Fibroblast of skin of back (primary cell): ENCODE results near the gene NSUN7.

ENCODE experiments used
- DNase-seq: peaks from one replicate; pipeline ENCODE4 v3.0.0-alpha.2; 2013

NSUN7 gene

DNA sequence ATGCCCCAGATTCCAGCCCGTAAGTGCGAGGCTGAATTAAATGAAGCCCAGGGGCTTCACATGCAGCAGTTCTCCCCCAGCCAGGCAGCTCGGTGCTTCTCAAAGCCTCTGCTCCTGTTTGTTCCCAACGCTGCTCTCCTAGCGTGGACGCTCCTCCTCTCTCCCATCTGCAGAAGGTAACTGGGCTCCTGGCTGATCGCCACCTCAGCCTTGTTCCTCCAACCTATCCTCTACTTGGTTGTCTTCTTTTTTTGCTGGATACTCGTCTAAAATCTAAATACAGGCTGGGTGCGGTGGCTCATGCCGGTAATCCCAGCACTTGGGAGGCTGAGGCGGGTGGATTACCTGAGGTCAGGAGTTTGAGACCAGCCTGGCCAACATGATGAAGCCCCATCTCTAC, 70.3 kb downstream of the NSUN7 start:
- DNase-seq, result no peak

DNA sequence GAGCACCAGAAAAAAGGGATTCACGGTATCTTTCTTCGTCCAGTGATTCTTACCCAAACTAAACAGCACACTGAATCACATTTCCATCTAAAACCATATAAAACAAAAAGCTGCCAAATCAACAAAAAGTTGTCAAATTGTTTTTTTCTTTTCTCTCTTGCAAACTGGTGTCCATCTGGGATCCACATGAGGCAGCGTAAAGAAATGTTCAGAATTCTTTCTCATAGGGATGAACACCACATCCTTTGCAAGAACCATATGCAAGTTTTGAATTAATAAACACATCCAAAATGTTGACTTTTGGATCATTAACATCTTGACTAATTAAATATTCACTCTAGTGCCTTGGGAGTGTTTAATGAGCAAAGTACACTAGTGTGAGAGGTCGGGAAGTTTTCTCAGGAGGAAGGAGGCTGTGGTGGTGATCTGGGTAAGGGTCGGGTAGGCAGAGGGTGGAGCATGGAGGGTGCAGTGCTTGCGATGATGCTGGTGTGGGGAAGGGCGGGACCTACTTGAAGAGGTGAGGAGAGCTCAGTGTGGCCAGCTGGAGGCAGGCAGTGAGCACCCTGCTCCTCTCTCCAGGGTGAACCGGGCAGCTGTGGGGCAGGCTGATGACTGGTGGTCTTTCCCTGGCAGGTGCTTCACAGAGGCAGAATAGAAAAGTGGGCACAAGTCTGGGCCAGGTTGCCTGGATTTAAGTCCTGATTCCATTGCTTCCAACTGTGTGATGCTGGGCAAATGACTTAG, 72.8 kb downstream of the NSUN7 start:
- DNase-seq, result no peak

DNA sequence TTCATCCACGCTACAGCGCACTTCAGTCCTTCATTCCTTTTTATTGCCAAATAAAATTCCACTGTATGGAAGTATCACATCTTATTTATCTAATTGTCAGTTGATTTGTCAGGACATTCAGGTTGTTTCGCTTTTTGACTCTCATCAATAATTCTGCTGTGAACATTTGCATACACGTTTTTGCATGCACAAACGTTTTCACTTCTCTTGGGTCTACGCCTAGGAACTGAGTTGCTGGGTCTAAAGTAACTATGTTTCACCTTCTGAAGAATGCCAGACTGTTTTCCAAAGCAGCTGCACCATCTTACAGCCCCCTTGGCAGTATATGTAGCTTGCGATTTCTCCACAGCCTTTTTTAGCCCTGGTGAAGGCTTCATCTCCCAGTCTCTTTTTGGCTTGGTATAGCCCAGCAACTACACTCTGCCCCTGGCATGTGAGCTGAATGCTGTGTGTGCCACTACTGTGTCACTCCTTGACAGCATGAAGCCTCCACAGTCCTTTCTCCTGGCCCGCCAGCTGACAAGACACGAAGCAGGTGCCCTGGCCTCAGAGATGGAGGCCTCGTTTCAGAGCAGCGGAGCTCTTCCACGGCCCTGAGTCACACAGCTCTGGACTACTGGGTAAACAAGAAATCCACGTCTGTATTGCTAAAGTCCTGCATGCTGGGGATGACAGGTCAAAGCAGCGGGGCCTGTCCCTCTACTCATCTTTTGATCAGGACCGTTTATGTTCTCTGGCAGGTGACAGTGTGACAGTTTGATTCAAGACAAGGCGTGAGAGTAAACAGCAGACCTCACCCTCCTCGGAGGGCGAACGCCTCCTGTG, 75.5 kb downstream of the NSUN7 start:
- DNase-seq, result no peak

DNA sequence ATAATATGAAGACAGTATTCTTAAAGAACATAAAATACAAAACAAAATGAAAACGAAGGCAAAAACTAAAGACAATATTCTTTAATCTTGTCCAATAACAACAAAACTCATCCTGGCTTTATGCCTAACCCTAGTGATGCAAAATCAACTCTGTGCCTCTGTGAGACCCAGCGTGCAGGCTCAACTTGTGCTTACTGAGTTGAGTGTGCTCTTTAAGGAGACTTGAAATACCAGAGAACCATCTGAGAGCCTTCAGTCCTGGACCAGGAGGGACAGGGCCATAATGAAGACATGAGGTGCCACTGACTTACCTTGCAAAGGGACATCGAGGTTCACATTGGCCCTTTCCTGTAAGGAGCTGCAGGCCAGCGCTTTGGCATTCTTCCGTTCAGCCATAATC, 77.1 kb downstream of the NSUN7 start:
- no peak for DNase-seq

DNA sequence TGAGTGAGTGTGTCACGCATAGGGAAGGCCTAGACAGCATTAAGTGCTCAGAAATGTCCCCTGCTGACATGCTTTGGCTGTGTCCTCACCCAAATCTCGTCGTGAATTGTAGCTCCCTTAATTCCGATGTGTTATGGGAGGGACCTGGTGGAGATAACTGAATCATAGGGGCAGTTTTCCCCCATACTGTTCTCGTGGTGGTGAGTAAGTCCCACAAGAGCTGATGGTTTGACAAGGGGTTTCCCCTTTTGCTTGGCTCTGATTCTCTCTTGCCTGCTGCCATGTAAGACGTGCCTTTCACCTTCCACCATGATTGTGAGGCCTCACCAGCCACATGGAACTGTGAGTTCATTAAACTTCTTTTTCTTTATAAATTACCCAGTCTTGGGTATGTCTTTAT, 78.0 kb downstream of the NSUN7 start:
- DNase-seq, result no peak

DNA sequence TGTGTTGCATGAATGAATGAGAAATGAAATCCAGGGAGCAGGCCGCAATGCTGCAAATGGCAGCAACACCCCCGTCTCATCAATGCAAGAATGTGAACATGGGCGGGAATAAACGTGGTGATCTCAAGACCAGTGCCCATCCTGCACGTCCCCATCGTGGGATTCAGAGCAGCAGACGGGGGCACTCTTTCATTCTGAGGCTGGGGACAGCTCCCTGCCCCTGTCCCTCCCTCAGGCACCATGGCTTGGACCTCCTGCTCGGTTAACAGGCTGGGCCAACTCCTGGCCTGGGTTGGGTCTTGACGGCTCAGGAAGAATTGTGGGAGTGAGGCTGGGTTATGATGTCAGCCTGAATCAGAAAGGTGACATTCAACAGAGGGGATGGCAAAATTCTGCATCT, 78.9 kb downstream of the NSUN7 start:
- DNase-seq, result no peak

DNA sequence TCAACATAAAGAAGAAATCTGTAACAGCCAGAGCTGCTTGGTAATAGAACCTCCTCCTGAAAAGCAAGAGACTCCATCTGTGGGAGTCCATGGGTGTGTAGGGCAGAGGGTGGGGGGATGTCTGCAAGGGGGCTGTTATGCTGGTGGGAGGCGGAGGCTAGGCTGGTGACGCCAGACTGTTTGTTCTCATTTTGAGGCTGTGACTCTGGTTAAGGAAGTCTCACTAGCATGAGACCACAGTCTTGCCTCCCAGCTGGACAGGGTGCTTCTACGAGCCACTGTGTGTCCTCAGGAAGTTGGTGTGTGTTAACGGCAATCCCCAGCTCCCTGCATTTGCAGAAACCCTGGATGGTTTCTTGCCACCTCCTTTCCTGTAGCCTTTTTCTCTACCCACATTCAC, 79.8 kb downstream of the NSUN7 start:
- no peak for DNase-seq

DNA sequence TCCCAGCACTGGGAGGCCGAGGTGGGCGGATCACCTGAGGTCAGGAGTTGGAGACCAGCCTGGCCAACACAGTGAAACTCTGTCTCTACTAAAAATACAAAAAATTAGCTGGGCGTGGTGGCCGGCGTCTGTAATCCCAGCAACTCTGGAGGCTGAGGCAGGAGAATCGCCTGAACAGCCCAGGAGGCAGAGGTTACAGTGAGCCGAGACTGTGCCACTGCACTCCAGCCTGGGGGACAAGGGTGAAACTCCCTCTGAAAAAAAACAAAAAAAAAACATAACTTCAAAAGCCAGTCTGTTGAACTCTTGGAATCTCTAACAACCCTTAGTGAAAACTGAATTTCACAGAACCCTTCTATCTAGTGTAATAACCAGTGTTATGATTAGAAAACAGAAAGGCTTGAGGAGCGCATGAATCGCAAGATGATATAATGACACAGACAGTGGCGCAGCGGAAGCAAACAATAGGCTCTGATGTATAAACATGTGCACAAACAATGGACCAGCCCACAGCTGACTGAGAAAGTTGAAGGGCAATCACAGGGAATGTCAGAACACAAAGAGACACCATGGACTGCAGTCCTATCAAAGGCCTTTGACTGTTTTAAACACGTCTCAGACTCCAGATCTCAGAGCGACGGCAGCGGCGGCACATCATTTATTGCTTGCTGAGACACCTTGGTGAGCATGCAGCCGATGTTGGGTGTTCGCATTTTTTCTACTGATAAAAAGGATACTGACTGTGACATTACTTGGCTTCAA, 81.6 kb downstream of the NSUN7 start:
- no peak for DNase-seq

DNA sequence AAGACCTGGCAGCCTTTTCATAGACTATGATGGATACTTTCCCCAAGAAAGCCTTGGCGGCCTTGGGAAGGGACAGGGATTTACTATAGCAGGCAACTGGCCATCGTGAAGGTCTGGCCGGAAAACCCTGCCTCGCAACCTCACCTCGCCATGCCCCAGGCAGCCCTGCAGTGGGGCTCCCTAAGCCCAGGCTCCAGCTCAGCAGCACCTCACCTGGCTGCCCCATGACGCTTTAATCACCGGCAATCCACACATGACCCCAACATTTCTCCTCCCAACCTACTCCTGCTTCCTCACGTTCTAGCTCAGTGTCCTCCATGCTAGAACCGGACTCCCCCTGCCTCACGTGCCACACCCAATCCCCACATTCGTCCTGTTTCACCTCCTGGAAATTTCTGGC, 82.4 kb downstream of the NSUN7 start:
- no peak for DNase-seq

DNA sequence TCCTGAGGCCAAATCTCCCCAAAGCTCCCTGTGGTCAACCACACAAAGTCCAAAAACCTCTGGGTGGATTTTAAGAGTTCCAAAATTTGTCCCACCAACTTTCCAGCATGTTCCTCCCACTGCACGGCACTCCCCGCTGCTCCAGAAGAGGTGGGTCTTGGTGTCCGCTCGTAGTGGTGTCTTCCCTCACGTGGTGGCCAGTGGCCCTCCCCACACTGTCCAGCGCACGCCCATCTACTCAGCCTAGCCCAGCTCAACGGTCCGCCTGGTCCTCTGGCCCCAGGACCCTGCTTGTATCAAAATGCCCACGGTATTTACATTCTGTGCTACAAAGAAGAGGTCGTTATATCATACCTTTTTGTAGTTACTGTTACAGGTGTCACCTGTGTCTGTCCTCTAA, 83.5 kb downstream of the NSUN7 start:
- no peak for DNase-seq

DNA sequence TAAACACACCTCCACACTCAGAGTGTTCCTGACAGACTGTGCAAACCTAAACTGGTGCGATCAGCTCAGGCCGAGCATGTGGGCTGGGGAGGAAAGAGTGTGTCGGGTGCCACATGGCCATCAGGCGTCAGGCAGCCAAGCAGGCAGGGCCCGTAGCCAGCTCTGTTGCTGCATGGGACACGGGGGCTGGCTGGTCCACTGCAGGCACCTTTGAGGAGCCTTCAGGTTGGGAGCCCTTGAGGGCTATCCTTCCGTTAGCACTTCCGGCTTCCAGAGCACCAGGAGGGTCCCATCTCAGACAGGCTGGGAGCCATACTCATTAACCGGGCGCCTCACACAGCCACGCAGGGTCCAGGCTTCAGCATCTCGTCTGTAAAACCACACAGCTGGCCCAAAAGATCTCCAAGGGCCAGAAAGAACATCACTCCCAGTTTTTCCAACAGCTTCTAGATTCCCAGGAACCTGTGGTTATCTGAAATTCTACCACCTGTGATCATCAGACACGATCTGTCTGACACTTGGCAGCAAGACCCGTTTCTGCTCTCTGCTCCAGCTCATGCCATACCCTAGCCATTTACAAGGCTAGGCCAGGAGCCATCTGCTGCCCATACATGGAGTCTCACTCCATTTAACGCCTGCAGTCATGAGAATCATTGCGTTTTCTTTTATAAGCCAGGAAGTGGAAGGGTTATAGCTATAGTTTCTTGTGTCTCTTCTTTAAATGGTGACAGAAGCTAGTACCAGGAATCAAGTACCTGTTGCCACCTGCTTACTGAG, 87.5 kb downstream of the NSUN7 start:
- DNase-seq, result no peak

DNA sequence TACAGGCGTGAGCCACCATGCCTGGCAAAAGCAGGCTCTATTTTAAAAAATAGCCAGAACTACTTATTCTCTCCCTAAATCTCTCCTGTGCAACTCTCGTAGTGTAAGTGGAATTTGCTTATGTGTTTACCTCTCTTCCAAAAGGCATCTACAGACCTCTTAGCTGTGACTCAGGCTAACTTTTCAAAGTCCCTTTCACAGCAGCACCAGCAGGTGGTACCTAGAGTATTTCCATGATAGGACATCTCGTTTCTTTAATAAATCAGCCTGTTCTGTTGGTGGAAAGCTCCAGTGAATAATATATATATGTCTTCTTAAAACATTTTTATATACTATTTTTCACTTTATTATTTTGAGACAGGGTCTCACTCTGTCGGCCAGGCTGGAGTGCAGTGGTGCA, 89.0 kb downstream of the NSUN7 start:
- DNase-seq, result no peak

DNA sequence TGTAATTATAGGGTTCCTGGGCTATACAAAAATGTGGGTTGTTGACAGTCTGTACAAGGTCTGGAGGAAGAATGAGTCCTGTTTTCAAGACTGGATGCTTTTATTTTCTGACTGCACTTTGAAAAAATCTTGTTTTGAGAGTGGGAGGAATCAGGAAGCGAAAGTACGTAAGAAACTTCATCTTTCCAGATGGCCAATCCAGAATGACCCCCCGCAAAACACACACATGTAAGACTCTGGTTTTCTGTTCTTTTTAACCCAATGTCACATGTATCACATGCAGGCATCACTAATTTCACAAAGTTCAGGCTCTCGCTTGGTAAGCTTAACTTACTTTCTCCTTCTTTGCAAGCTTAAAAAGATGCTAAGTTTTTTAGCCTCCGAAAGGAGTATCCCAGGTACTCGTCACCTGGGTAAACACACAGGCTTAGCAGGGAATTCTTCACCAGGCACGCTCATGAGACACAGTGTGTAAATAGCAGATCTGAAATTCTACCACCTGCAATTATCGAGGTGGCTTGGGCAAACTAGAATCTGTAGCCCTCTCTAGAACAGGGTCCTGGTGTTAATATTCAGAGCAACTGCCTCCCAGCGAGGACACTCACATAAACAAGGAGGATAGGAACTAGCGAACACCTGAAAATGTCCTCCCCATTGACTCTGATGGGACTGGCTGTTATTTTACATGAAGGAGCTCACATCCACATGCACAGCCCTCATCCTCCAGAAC, 90.7 kb downstream of the NSUN7 start:
- DNase-seq, result no peak

DNA sequence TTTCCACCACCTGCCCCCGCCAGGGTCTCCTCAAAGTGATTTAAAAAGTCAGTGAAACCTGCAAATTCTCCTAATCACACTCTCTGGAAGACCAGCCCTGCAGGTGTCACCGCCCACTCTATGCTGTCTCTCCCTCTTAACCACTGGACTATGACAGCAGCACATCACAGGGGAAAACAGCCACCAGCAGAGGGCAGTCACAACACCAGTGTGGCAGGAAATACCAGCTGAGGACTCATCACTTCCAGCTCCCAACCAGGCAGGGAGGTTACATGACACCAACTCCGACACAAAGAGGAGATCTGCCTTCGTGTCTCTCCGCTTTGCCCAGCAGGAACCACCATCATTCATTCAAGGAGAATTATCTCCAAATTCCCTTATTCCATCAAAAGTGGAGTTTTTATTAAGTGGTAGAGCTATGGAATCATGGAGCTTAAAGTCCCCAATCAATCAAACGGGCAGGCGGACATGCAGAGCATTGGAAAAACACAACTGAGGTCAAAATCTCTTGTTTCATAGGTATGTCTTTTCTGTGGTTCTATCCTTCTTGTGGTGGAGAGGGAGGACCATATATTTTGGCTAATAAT, 91.3 kb downstream of the NSUN7 start:
- DNase-seq, result peak; percentile 89

DNA sequence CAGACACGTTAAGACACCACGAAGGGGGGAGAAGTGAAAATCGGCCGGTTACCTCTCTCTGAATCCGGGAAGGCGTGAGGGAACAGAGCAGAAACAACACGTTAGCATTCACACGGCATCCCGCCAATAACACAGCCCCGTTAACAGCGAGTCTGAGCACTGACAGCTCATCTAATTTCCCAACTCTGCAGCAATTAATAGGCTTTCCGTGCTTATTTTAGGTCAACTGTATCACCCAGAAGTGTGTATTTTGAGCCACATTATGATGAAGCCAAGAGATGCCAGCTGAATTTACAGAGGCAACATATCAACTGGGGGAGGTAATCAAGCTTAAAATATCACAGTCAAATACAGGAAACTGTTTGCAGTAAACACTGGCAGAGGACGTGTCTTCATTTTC, 92.6 kb downstream of the NSUN7 start:
- DNase-seq, result no peak

DNA sequence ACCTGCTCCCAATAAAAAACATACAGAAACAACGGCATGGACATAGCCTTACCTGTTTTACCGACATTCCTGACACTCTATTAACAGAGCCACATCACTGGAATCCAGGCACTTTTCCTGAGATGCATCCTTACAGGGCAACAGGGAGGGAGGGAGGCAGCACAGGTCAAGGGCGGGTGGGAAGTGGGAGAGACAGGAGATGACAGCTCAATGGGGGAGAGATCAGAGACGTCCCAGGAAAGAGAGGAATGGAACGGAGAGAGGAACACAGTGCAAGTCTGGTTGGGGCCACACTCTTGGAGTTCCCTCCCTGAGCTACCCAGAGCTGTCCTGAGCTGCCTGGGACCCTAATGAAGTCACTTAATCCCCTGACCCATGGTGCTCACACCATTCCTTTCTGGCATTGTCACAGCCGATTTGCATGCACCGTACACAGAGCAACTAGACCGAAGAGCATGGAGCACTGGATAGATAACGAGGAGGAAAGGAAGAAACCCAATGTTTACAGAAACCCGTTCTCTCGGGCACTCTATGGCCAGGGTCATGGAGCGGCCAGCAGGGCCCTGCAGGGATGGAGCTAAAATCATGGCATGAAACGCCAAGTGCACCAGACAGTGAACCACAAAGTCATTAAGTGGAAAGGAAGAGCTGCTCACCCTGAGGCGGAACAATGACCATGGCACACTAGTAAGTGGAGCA, 93.1 kb downstream of the NSUN7 start:
- no peak for DNase-seq

DNA sequence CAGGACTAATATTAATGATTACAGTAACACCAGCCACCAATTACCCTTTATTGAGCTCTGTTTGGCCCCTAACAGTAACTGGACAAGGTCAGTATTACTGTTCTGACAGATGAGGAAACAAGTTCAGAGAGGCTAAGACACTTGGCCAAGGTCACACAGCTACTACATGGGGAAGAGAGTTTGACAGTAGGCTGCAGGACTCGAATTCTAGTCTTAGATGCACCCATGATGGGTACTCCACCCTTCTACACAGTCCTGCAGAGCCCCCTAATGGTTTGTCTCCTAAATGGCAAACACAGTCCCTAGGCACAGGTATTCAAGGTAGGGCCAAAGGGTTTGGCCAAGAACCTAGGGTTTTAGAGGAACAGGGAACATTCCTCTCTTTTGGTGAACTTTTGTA, 93.9 kb downstream of the NSUN7 start:
- DNase-seq, result no peak

DNA sequence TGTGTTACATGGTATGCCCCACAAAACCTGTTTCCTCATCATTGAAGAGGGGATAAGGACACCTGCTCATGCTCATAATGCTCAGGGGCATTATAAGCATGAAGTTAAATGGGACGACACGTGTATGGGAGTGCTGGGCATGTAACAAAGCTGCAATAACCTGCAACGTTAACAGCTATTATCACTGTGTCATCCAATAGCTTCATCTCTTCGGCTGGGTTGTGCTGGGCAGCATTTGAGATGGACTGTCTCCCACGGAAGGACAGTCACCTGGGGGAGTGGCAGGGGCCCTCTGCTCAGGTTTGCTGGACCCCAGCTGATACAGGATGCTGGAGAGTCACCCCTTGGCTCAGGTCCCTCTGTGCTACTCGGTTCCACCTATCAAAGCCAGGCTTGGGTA, 94.5 kb downstream of the NSUN7 start:
- no peak for DNase-seq

DNA sequence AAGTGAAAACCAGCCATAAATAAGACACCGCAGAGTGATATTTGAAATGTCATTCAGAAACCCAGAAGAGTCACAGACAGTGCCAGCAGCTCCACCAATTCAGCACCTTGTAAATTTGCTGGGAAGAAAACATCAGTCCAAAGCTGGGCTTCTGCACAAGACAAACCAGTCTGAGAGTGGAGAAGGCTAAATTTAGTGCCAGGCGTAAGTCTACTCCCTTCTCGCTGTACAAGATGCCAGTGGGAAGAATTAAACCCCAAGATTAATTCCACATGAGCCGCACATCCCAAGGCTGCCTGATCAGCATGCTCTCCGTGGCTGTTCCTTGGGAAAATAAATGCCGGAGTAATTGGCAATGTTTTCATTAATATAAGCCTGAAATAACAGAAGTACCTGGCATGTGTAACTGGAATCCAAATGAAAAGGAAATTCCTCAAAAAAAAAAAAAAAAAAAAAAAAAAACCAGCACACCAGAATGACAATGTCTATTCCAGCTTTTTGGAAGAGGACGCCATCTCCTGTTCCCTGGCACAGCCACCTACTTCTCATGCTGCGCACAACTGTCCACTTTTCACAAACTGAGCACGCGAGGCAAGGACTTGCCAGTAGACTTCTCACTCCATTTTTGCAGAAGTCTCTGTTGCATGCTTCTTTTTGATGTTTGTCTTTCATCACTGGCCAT, 95.5 kb downstream of the NSUN7 start:
- peak; percentile 46 for DNase-seq

DNA sequence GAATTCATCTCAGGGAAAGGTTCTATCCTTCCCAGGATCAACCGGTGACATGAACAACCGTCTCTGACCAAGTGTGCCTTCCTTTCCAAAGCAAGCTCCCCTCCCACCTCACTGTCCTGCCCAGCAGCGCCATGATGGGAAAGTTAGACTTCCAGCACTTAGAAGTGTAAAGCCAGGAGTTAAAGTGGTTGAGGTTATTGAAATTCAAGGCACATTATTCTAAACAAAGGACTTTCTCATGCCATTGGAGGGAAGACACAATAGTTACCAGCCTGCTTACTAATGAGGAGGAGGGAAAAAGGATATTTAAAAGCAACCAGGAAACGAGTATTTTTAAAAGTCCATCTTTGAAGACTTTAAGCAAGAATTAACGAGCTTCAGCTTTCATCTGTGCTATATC, 96.8 kb downstream of the NSUN7 start:
- no peak for DNase-seq
